ENCODE results near the gene CDC20B.

- peak; percentile 10 for TF ChIP-seq YY1 (IDR thresholded peaks at IDR 0.05; ENCODE audit: insufficient read depth, insufficient read length)
- no peak for TF ChIP-seq ZNF274 (IDR thresholded peaks at IDR 0.05; ENCODE audit: low read depth, low read length)
Measured at GRCh38 chr5:55159763-55160492, 13.0 kb downstream of the CDC20B start, which contains the start of gene GPX8.
